Activated T-helper 1 cell treated with anti-CD3 and anti-CD28 coated beads, Interleukin-12 subunit alpha, Interleukin-12 subunit beta, Interleukin-2, Interleukin-4 antibody, amounts not matched to agents 30 ng/mL and 10 ng/mL and 1 ng/mL, durations not matched to agents 14 hours and 24 hours and 36 hours (primary cell): ENCODE measurements around the gene FBXO17. TPM values are rescaled to one million over a fixed set of nuclear protein-coding genes. Genes with fewer than 3 reads are reported as not detected.

Experiments
- DNase-seq: peaks from one replicate; pipeline ENCODE4 v3.0.0; 2021; ENCODE audit warnings: low spot score
- H3K27ac Mint-ChIP-seq: one replicate; pipeline ENCODE4 v1.8.0; 2021; ENCODE audit warnings: mild to moderate bottlenecking, mixed read lengths
- H3K27me3 Mint-ChIP-seq: one replicate; pipeline ENCODE4 v1.8.0; 2022; ENCODE audit warnings: mild to moderate bottlenecking, moderate library complexity, mixed read lengths; ENCODE audit not compliant: insufficient read depth
- H3K36me3 Mint-ChIP-seq: one replicate; pipeline ENCODE4 v1.8.0; 2021; ENCODE audit warnings: low read depth, mixed read lengths
- H3K4me1 Mint-ChIP-seq: one replicate; pipeline ENCODE4 v1.8.0; 2021; ENCODE audit warnings: low read depth, mixed read lengths
- H3K4me3 Mint-ChIP-seq: one replicate; pipeline ENCODE4 v1.8.0; 2021; ENCODE audit warnings: mild to moderate bottlenecking, moderate library complexity, mixed read lengths
- H3K9me3 Mint-ChIP-seq: one replicate; pipeline ENCODE4 v1.8.0; 2021; ENCODE audit warnings: mixed read lengths
- intact Hi-C: fragments of 100-400 bp; cut with micrococcal nuclease; formaldehyde crosslinking; loops from one replicate; pipeline ENCODE4 v1.15.1; 2024
- total RNA-seq: library from RNA; stranded (reverse); gene quantifications from 2 replicates; pipeline ENCODE4 v1.2.3, GENCODE V29; 2022

FBXO17 gene
- 0.10 TPM in 1 of 2 replicates, not detected in the other for total RNA-seq

- Mint-ChIP-seq H3K27ac (no peak within 1 kb of the TSS), H3K9me3 (peaks cover under 1% of the 10 kb centered on the region), H3K4me1 (peaks cover 23% of the 10 kb centered on the region), H3K27me3 (peaks cover 29% of the 10 kb centered on the region), H3K4me3 (peak within 1 kb of the TSS; percentile 69), H3K36me3 (no peaks in the 10 kb centered on the region)
- no peak for DNase-seq
- intact Hi-C loops, result loop anchor here (10.0 kb wide), 1 partner anchor 359 kb away; the partner anchor contains the start of gene GMFG
Measured at GRCh38 chr19:38975214-38975860, at the start of gene FBXO17. Gene FBXO17, minus strand, starts transcription at chr19:38975742. Its CDS starts 25,423 bp downstream, at chr19:38950319.

- H3K4me1 Mint-ChIP-seq, result no peaks in the 10 kb centered on the region
- DNase-seq, result no peak
- intact Hi-C loops, result no loop called here
- peaks cover 2% of the 10 kb centered on the region for H3K36me3 Mint-ChIP-seq
- H3K27me3 Mint-ChIP-seq, result peaks cover 4% of the 10 kb centered on the region
- H3K27ac Mint-ChIP-seq, result no peak overlapping the region
- no peak overlapping the region for H3K4me3 Mint-ChIP-seq
- peaks cover 3% of the 10 kb centered on the region for H3K9me3 Mint-ChIP-seq
Measured at GRCh38 chr19:39024875-39025641, 49.5 kb upstream of the FBXO17 start.

GRCh38 chr19:39021063-39021462 is 45.5 kb upstream of the FBXO17 start:
- DNase-seq, result no peak
- Mint-ChIP-seq H3K27me3 (peaks cover 7% of the 10 kb centered on the region), H3K27ac (no peak overlapping the region), H3K4me3 (no peak overlapping the region), H3K4me1 (no peaks in the 10 kb centered on the region), H3K9me3 (no peaks in the 10 kb centered on the region), H3K36me3 (no peaks in the 10 kb centered on the region)
- intact Hi-C loops, result no loop called here

- H3K9me3 Mint-ChIP-seq, result no peaks in the 10 kb centered on the region
- peaks cover 9% of the 10 kb centered on the region for H3K27me3 Mint-ChIP-seq
- H3K4me3 Mint-ChIP-seq, result no peak overlapping the region
- no peaks in the 10 kb centered on the region for H3K4me1 Mint-ChIP-seq
- intact Hi-C loops, result no loop called here
- no peak overlapping the region for H3K27ac Mint-ChIP-seq
- DNase-seq, result no peak
- H3K36me3 Mint-ChIP-seq, result no peaks in the 10 kb centered on the region
Measured at GRCh38 chr19:39017646-39018045, 42.1 kb upstream of the FBXO17 start.

GRCh38 chr19:39017026-39017425 is 41.5 kb upstream of the FBXO17 start:
- Mint-ChIP-seq H3K36me3 (no peaks in the 10 kb centered on the region), H3K9me3 (no peaks in the 10 kb centered on the region), H3K4me1 (no peaks in the 10 kb centered on the region), H3K4me3 (no peak overlapping the region), H3K27me3 (peaks cover 9% of the 10 kb centered on the region), H3K27ac (no peak overlapping the region)
- no peak for DNase-seq
- intact Hi-C loops, result no loop called here

GRCh38 chr19:39014037-39014436 is 38.5 kb upstream of the FBXO17 start:
- Mint-ChIP-seq H3K4me1 (no peaks in the 10 kb centered on the region), H3K27me3 (peaks cover 13% of the 10 kb centered on the region), H3K4me3 (no peak overlapping the region), H3K27ac (no peak overlapping the region), H3K9me3 (no peaks in the 10 kb centered on the region), H3K36me3 (no peaks in the 10 kb centered on the region)
- intact Hi-C loops, result no loop called here
- no peak for DNase-seq

- H3K36me3 Mint-ChIP-seq, result no peaks in the 10 kb centered on the region
Measured at GRCh38 chr19:39009001-39009400, 33.5 kb upstream of the FBXO17 start.

GRCh38 chr19:39008137-39008536 is 32.6 kb upstream of the FBXO17 start:
- Mint-ChIP-seq H3K4me3 (no peak overlapping the region), H3K4me1 (no peaks in the 10 kb centered on the region), H3K9me3 (no peaks in the 10 kb centered on the region), H3K27ac (no peak overlapping the region), H3K27me3 (peaks cover 8% of the 10 kb centered on the region), H3K36me3 (no peaks in the 10 kb centered on the region)
- intact Hi-C loops, result no loop called here
- no peak for DNase-seq

More at GRCh38 chr19:39009001-39009400, 33.5 kb upstream of the FBXO17 start:
- H3K27ac Mint-ChIP-seq, result no peak overlapping the region
- H3K27me3 Mint-ChIP-seq, result peaks cover 8% of the 10 kb centered on the region
- H3K9me3 Mint-ChIP-seq, result no peaks in the 10 kb centered on the region
- intact Hi-C loops, result no loop called here
- H3K4me3 Mint-ChIP-seq, result no peak overlapping the region
- no peaks in the 10 kb centered on the region for H3K4me1 Mint-ChIP-seq
- no peak for DNase-seq

- peaks cover 8% of the 10 kb centered on the region for H3K27me3 Mint-ChIP-seq
- no peaks in the 10 kb centered on the region for H3K36me3 Mint-ChIP-seq
- intact Hi-C loops, result no loop called here
- H3K4me3 Mint-ChIP-seq, result no peak overlapping the region
- H3K27ac Mint-ChIP-seq, result no peak overlapping the region
- H3K9me3 Mint-ChIP-seq, result no peaks in the 10 kb centered on the region
- no peaks in the 10 kb centered on the region for H3K4me1 Mint-ChIP-seq
- no peak for DNase-seq
Measured at GRCh38 chr19:39007096-39007495, 31.6 kb upstream of the FBXO17 start.

GRCh38 chr19:39004403-39004802 is 28.9 kb upstream of the FBXO17 start:
- no peaks in the 10 kb centered on the region for H3K36me3 Mint-ChIP-seq
- intact Hi-C loops, result no loop called here
- H3K4me1 Mint-ChIP-seq, result no peaks in the 10 kb centered on the region
- no peak overlapping the region for H3K4me3 Mint-ChIP-seq
- H3K27me3 Mint-ChIP-seq, result peaks cover 5% of the 10 kb centered on the region
- DNase-seq, result no peak
- H3K9me3 Mint-ChIP-seq, result no peaks in the 10 kb centered on the region
- no peak overlapping the region for H3K27ac Mint-ChIP-seq

- Mint-ChIP-seq H3K4me1 (no peaks in the 10 kb centered on the region), H3K9me3 (no peaks in the 10 kb centered on the region), H3K27ac (no peak overlapping the region), H3K36me3 (no peaks in the 10 kb centered on the region), H3K27me3 (peaks cover 4% of the 10 kb centered on the region), H3K4me3 (no peak overlapping the region)
- intact Hi-C loops, result no loop called here
- DNase-seq, result no peak
Measured at GRCh38 chr19:39003796-39004195, 28.3 kb upstream of the FBXO17 start.

- no peaks in the 10 kb centered on the region for H3K4me1 Mint-ChIP-seq
- H3K27me3 Mint-ChIP-seq, result no peaks in the 10 kb centered on the region
- intact Hi-C loops, result no loop called here
- H3K36me3 Mint-ChIP-seq, result no peaks in the 10 kb centered on the region
- no peak for DNase-seq
- H3K9me3 Mint-ChIP-seq, result no peaks in the 10 kb centered on the region
- no peak overlapping the region for H3K27ac Mint-ChIP-seq
- H3K4me3 Mint-ChIP-seq, result no peak overlapping the region
Measured at GRCh38 chr19:39003188-39003587, 27.6 kb upstream of the FBXO17 start.

- H3K4me1 Mint-ChIP-seq, result no peaks in the 10 kb centered on the region
- intact Hi-C loops, result no loop called here
- H3K27me3 Mint-ChIP-seq, result no peaks in the 10 kb centered on the region
- H3K27ac Mint-ChIP-seq, result no peak overlapping the region
- no peak overlapping the region for H3K4me3 Mint-ChIP-seq
- DNase-seq, result no peak
- H3K9me3 Mint-ChIP-seq, result no peaks in the 10 kb centered on the region
- H3K36me3 Mint-ChIP-seq, result no peaks in the 10 kb centered on the region
Measured at GRCh38 chr19:39001041-39001440, 25.5 kb upstream of the FBXO17 start.
